ENCODE data around the gene OOSP1.

DNA sequence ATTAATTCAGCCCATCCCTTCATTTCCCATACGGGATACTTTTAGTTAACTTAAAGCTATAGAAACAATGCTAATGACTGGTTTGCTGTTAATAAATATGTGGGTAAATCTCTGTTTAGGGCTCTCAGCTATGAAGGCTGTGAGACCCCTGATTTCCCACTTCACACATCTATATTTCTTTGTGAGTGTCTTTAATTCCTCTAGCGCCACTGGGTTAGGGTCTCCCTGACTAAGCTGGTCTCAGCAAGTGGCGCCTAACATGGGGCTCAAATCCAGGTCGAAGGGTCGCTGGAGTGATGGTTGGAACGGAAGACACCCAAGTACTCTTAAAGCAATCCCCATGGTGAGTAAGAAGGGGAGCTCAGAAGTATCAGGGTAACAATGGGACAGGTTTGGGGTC lies 14.4 kb upstream of the OOSP1 start:
- TF ChIP-seq BRCA1 (IDR thresholded peaks at IDR 0.05; ENCODE audit: low read depth, low read length) (no peak), EZH2 (IDR thresholded peaks at IDR 0.05; ENCODE audit: low read depth, low read length, severe bottlenecking) (no peak), CTCF (IDR thresholded peaks at IDR 0.05; ENCODE audit: control extremely low read depth in 1 of 3, insufficient read depth in 1 of 3, low read depth in 1 of 3, low read length in 3 of 3) (no peak), YY1 (IDR thresholded peaks at IDR 0.05; ENCODE audit: low read depth, low read length) (no peak)

All from H1 (cell line).